NOMO-1 treated with DMSO at 0.1 percent for 48 hours (cell line): ENCODE measurements around the gene GFRAL.
"Not testable (repeated sequence)": the region's sequence is repeated elsewhere in the genome, so short reads cannot be mapped to it uniquely, and the experiment has no call there.

ENCODE experiments used
- DNase-seq: peaks from one replicate; lab custom pipeline; 2025; ENCODE audit not compliant: unreplicated experiment; lab: John Stamatoyannopoulos, UW

GFRAL gene, protein sequence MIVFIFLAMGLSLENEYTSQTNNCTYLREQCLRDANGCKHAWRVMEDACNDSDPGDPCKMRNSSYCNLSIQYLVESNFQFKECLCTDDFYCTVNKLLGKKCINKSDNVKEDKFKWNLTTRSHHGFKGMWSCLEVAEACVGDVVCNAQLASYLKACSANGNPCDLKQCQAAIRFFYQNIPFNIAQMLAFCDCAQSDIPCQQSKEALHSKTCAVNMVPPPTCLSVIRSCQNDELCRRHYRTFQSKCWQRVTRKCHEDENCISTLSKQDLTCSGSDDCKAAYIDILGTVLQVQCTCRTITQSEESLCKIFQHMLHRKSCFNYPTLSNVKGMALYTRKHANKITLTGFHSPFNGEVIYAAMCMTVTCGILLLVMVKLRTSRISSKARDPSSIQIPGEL

DNA sequence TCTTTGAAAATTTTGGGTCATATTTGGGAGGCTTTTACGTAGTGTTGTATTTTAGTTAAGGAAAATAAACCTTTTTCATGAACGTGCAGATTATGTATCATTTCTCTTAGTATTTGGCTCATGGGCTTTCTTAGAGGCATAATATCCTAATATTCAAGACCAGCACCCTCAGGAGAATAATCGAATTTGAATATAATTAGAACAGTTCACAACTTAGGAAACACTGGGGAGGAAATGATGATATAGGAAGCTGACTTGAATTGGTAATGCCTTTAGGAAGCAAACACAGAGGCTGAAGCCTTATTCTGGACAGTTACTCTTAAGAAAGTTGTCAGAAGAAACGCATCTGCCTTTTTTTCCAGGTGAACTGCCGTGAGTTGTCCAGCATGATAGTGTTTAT is at the start of gene GFRAL:
Gene GFRAL, plus strand, starts transcription at position 301 of the 400 bp plus-strand sequence. Its CDS starts 86 bp downstream, at position 387.
- no peak for DNase-seq

DNA sequence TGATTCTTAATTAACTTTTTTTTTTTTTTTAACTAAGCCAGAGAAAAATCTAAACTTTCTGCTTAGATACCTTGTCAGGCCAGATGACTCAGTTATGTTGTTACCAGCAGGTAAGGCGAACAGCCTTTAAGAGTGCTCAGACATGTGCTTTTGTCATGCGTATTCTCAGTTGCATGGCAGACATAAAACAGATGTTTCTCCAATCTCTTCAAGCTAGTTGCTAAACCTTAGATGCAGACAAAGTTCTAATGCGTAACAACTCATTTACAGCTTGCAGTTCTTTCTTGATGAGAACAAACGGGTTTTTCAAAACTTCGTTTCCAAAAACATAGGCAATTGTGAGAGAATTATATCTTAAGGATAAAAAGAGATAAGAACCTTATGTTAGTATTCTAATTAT is 49.6 kb upstream of the GFRAL start:
- DNase-seq = no peak

DNA sequence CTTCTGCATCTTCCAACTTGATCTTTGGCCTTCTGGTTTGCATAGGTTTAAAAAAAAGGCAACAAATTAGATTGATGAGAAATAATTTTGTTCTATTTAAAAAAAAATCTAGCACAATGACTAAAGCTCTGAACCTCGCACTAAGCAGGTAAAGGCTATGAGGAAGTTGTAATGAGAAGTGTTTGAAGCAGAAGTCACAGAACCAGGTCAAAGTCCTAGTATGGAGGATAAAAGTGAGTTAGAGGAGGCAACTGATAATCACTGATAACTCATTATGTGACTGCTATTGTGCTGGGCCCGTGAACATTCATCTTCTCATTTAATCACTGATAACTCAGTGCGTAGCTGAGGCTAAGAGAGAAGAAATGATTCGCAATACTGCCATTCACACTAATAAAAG is 46.1 kb upstream of the GFRAL start:
- DNase-seq = no peak

DNA sequence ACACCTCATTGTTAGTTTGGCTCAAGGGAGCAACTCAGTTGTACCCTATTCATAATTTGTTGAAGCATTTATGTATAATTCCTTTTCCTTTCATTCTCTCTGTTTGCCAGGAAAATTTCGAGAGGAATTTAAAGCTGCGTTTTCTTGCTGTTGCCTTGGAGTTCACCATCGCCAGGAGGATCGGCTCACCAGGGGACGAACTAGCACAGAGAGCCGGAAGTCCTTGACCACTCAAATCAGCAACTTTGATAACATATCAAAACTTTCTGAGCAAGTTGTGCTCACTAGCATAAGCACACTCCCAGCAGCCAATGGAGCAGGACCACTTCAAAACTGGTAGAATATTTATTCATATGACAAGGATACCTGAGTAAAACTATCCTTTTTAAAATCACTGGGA is 45.2 kb upstream of the GFRAL start:
- DNase-seq = no peak

DNA sequence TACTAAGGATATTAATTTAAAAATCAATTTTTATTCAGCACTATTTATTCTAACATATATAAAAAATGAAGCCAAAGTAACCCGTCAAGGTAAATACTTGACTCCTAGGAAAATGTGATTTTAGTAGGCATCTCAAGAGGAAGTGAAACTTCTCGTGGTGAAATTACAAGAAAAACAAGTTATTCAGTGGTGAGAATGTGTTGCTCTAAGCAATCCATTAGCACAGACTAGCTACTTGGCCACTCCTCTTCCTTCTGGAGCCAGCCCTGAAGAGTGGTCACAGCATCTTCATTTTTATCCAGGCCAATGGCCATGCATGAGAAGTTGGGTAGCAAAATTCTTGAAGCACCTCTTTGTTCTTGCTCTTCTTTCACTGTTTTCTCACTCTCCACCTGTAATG is 40.4 kb upstream of the GFRAL start:
- peak; percentile 67 for DNase-seq

DNA sequence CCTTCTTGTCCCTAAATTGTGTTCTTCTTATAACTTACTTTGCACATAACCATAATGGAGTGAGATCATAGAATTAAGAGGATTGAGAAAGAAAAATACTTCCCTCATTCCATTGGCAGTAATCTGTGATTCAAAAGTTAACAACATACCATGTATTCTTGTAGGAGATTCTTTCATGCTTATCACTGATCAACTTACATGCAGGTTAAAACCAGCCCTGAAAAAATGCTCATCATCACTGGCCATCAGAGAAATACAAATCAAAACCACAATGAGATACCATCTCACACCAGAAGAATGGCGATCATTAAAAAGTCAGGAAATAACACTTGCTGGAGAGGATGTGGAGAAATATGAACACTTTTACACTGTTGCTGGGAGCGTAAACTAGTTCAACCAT is 36.5 kb upstream of the GFRAL start:
- DNase-seq = no peak

DNA sequence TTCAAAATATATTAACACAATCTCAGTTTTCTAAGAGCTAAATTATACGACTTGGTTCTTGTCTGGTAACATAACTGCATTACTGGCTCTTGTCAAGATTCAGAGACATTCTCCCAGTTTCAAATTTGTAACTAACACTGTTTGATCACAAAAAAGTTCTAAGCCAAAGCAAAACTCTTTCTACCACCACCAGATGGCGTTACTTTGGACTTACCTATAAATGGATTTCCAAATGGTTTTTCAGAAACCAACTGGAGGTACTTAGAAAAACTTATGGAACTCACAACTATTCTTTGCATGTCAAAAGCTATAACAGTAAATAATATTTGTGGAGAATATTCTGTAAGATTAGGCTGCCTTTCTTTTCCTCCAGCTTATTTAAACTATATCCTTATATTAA is 34.2 kb upstream of the GFRAL start:
- DNase-seq = no peak

DNA sequence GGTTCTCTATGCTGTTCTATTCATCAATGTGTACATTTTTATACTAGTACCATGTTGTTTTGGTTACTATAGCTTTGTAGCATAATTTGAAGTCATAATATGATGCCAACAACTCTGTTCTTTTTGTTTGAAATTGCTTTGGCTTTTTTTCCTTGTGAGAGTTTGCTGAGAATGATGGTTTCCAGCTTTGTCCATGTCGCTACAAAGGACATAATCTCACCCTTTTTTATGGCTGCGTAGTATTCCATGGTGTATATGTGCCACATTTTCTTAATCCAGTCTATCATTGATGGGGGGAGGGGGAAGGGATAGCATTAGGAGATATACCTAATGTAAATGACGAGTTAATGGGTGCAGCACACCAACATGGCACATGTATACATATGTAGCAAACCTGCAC is 30.1 kb upstream of the GFRAL start:
- not testable (repeated sequence) for DNase-seq

DNA sequence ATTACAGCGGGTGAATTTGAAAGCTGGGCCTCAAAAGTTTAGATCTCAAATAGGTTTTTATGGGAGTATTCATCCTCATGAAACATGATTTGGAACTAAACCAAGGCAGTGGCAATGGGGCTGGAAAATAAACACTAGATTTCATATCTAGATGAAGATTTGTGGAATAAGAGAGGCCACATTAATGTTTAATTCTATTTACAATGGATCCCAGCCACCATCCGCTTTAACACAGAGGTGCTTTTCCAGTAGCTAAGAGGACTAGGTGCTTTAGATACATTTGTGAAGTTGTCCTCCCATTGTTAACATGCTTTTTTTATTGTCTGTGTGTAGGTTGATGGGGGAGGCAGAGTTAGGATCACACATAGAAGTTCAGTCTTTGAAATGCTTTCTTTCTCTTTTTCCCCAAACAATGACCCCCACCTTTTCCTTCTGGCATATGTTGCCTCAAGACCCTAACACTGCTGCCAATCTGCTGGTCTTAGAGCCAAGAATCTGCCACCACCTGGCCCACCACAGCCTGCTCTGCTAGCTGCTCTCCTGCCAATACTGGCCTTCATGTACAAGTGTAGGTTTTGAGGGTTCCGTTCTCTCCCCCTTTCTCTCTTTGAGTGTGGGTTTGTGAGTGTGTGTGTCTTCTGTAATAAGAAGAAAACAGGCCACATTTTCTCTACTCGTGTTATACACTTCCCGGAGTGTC is 27.8 kb upstream of the GFRAL start:
- DNase-seq = no peak

DNA sequence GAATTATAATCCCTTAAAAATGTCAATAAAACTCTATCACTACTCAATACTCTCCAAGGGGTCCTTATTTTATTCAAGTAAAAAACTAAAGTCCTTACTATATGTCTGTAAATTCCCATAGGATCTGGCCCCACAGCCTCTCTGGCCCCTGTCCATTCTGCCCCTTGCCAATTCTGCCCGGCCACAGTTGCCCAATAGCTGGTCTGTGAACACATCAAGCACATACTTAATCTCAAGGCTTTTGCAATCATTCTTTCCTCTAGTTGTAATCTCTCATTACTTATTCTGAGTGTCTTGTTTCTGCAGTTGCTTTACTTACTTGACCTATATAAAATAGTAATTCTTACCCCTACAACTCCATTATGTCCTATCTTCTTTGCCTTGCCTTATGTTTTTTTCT is 22.5 kb upstream of the GFRAL start:
- no peak for DNase-seq

DNA sequence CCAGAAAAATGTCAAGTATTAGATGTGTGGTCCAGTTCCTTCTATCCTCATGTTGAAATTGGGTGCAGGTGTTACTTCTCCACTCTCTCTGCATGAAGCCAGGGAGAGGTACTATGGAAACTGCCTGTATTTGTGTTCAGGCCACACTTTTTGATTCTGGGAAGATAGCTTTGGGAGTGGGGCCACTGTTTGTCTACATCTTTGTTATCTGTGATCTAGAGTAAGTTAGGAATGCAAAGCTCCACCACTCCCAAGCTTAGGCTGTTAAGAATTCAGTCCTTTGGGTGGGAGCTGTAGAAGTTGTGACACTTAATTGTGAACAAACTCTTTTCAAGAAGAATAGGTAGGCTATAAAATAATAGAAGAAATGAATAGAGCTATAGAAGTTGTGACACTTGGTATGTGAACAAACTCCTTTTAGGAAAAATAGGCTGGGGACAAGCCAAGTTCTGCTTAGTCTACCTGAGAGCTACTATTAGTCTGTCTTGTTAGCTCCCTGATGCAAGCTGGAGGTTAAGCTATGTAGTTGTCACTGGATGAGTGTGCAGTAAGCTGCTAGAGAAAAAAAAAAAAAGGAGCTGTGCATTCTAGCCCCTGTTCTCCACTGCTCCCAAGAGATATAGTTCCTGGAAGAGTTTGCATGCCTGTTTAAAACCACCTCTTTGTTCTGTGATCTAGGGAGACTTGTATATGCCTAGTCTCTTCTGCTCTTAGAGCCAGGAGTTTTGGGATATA is 7.1 kb upstream of the GFRAL start:
- DNase-seq = no peak

DNA sequence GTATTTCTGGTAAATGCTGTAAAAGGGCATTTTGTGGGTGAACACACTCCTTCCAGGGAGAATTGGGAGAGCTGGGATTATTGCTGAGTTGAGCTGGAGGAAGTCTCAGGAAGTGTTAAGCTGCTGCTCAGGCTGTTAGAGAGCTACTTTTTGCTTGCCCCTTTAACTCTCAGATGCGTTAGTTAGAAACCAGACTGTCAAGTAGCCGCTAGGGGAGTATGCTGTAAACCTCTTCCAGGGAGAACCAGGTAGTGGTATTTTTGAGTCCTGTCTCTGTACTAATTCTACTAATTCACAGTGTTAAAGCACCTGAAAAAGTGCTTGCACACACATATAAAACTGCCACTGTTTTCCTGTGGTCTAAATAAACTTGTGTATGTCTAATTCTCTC is 6.6 kb upstream of the GFRAL start:
- no peak for DNase-seq

DNA sequence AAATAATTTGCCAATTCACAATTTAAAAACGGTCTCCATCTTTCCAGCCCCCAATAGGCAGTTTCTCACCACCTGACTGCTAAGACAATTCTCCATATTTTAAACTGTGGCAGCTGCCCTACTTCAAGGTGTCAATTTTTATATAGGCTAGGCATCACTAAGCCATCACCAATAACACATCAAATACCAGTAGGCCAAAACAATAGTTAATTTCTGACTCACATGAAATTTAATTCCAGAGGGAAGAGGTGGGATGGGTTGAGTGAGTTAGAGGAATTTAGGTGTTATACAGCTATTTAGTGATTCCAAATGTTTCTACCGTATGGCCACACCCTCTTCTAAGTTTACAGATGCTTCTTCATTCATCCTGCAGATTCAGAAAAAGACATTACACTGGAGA is 49.9 kb downstream of the GFRAL start:
- DNase-seq = no peak

DNA sequence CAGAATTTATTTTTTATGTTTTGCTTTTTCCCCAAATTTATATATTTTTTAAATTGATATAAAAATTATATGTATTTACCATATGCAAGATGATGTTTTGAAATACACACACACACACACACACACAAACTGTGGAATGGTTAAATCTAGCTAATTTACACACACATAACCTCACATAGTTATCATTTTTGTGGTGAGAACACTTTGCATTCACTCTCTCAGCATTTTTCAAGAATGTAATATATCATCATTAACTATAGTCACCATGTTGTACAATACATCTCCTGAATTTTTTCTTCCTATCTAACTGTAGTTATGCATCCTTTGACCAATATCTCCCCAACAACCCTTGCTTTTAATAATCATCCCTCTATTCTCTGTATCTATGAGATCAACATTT is 52.2 kb downstream of the GFRAL start:
- no peak for DNase-seq

DNA sequence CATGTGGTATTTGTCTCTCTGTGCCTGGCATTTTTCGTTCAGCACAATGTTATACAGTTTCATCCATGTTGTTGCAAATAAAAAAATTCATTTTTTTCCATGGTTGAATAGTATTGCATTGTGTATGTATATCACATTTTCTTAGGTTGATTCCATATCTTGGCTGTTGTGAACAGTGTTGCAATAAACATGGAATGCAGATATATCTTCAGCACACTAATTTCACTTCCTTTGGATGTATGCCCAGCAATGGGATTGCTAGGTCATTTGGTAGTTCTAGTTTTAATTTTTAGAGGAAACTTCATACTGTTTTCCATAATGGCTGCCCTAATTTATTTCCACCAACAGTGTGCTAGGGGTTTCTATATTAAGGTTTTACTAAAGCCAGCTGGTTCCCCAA is 52.6 kb downstream of the GFRAL start:
- no peak for DNase-seq

DNA sequence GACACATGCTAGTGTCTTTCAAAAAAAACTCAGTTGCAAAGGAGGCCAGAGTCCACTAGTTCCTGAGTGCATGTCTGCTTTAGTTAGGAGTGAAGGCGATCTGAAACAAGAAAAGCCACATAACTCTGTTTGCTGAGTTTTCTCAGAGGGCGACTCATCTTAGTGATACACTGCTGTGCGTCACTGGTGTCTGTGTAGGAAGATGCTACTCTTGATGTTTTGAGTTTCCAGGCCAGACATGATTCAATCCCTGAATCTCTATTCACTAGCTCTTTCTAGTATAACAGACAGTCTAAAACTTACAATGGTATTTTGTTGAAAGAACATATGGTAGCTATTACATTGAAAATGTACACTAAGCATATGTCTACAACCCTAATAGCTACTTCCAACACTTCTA is 60.9 kb downstream of the GFRAL start:
- DNase-seq = no peak

DNA sequence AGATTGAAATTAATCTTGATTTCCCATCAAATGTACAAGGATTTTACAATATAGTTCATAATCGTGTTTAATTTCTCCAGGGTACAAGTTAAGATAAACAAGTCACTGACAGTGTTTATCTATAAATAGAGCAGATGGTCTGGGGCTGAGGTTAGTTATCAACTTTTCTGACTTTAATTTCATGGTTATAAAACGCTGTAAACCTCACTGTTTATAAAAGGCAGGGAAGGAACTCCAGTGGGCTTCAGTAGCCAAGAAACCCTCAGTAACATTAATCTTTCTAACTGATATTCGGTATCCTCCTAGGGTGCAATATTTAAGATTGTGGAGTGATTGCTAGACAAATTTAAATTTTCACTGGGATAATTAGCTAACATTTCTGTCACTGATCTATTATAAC is 68.6 kb downstream of the GFRAL start:
- DNase-seq = no peak

DNA sequence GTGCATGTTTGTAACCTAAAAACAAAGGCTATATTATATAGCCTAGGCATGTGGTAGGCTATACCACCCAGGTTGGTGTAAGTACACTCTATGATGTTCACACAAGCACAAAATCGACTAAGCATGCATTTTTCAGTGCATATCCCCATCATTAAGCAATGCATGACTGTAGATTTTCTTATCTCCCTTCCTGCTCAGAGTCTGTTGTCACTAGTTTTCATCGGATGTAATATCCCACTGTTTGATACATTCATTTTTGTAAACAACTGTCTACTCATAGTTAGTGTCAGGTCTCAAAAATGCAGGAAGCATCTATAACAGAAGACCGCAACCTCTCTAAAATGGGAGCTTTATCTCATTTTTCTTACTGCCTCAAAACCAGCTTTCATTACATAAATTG is 70.7 kb downstream of the GFRAL start:
- DNase-seq = no peak

DNA sequence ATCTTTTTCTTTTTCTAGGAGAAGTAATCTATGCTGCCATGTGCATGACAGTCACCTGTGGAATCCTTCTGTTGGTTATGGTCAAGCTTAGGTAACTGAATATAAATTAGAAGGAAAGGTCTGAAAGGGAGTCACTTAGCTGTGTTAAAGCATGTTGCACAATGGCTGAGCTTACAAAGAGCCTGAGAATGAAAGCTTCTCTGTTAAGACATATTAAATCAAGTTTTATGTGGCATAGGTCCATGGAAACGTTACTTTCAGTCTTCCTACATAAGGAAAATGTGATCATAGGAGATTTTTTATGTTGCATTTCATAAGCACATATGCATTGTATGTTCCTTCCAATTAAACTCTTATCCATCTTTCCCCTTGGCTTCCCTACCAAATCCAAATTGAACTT is 72.1 kb downstream of the GFRAL start:
- DNase-seq = no peak

DNA sequence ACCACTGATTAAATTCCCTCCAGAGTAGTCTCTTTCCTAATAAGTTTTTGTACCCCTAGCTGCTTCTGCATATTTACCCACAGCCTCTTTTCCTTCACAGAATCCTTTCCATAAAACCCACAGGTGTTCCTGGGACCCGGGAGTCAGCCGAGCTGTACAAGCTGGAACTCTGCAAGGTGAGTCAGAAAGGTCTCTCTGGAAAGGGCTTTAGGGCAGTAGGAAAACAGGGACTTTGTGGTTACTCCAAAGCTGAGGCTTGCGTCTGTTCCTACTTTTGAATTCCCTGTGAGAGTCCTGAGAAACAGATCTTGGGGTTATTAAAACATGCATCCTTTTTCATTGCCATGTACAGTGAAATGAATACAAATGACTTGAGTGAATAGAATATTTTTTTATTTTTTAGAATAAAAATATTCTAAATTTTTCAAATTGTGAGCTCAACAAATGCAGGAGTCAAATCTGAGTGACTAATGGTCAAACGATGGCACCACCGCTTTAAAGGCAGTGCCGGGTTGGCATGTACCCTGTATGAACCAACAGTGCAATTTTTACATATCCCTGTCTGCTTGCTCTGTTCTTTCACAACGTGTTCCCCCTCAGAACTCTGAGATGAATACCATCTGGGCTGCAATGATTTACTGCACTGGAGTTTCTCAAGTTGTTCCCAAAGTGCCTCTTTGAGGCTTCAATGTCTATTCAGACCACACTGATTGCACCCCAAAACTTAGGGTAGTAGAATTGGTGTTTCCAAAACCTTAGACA is 78.4 kb downstream of the GFRAL start:
- DNase-seq = no peak

DNA sequence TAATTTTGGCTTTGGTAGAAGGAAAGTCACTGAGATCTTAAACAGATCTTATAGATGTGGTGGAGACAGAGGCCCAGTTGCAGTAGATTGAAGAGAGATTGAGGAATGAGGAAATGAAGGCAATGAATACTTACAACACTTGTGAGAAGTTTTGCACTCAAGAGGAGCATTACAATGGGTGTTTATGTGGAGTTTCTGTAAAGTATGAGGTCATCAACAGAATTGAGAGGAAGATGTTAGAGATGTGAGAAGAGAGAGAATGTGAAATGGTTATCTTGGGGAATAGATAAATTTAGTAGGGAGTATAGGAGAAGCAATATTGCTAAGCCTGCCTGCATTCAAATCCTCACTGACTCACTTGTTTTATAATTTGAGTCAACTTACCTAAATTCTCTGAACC is 83.4 kb downstream of the GFRAL start:
- DNase-seq = no peak
